Smooth muscle cell (in vitro differentiated cells): ENCODE measurements around the gene GAPT. TPM values are rescaled to one million over a fixed set of nuclear protein-coding genes. Genes with fewer than 3 reads are reported as not detected.

ENCODE experiments used
- DNase-seq: peaks from one replicate; lab custom pipeline; 2025; ENCODE audit not compliant: unreplicated experiment; lab: John Stamatoyannopoulos, UW
- H2AFZ ChIP-seq: fragments of 200-600 bp; sonication (generic); 2 replicates; pipeline ENCODE4 v1.6.0; 2016; ENCODE audit warnings: antibody characterized with exemption, low read depth, mild to moderate bottlenecking
- H3F3A ChIP-seq: fragments of 200-600 bp; sonication (generic); 2 replicates; pipeline ENCODE4 v1.6.0; 2017; ENCODE audit warnings: antibody characterized with exemption, low read depth
- H3K27ac ChIP-seq: fragments of 200-600 bp; sonication (generic); 2 replicates; pipeline ENCODE4 v1.5.1; 2016; ENCODE audit warnings: low read depth, mild to moderate bottlenecking
- H3K27me3 ChIP-seq: fragments of 200-600 bp; sonication (generic); 2 replicates; pipeline ENCODE4 v1.6.1; 2016; ENCODE audit warnings: low read depth, mild to moderate bottlenecking
- H3K36me3 ChIP-seq: fragments of 200-600 bp; sonication (generic); 2 replicates; pipeline ENCODE4 v1.5.1; 2016; ENCODE audit warnings: low read depth
- H3K4me1 ChIP-seq: fragments of 200-600 bp; sonication (generic); 2 replicates; pipeline ENCODE4 v1.5.1; 2016; ENCODE audit warnings: low read depth
- H3K4me2 ChIP-seq: fragments of 200-600 bp; sonication (generic); 2 replicates; pipeline ENCODE4 v1.6.0; 2016; ENCODE audit warnings: mild to moderate bottlenecking
- H3K4me3 ChIP-seq: fragments of 200-600 bp; sonication (generic); 2 replicates; pipeline ENCODE4 v1.5.1; 2016; ENCODE audit warnings: mild to moderate bottlenecking
- H3K79me2 ChIP-seq: fragments of 200-600 bp; sonication (generic); 2 replicates; pipeline ENCODE4 v1.6.0; 2016; ENCODE audit warnings: low read depth, mild to moderate bottlenecking
- H3K9ac ChIP-seq: fragments of 200-600 bp; sonication (generic); 2 replicates; pipeline ENCODE4 v1.6.0; 2016; ENCODE audit warnings: low read depth
- H3K9me3 ChIP-seq: fragments of 200-600 bp; sonication (generic); replicated peaks from 2 replicates; pipeline ENCODE4 v1.5.1; 2016; ENCODE audit warnings: low read depth
- H4K20me1 ChIP-seq: fragments of 200-600 bp; sonication (generic); 2 replicates; pipeline ENCODE4 v1.6.0; 2016; ENCODE audit warnings: low read depth
- CTCF ChIP-seq: fragments of 200-600 bp; sonication (generic); IDR thresholded peaks from 2 replicates; pipeline ENCODE4 v1.5.1; 2017; ENCODE audit warnings: borderline replicate concordance, mild to moderate bottlenecking, antibody characterized with exemption; ENCODE audit not compliant: insufficient read depth, poor library complexity, severe bottlenecking
- WGBS: methylation state at CpG from one replicate; pipeline ENCODE4 v1.1.7; 2016; ENCODE audit warnings: low lambda C conversion rate; 5-methylcytosine and 5-hydroxymethylcytosine counted together
- polyA plus RNA-seq: library from polyadenylated mRNA; unstranded; fragments of >200 nt; fragmentation: Nextera tagmentation; extraction: Ambion mirVana; gene quantifications from 2 replicates; pipeline ENCODE4 v1.2.1, GENCODE V29; 2016
- total RNA-seq: library from RNA; depleted of rRNA; stranded (reverse); fragments of >200 nt; gene quantifications from 2 replicates; pipeline ENCODE4 v1.2.3, GENCODE V29; 2014

Gene GAPT
- total and polyA plus RNA-seq, 2 experiments from 2014 or later = not detected

- Histone ChIP-seq H3K4me1 (no peaks in the 10 kb centered on the region), H3F3A (peaks cover 29% of the 10 kb centered on the region), H3K36me3 (peaks cover 18% of the 10 kb centered on the region), H3K4me2 (no peak overlapping the region), H3K4me3 (no peak overlapping the region), H3K27me3 (no peaks in the 10 kb centered on the region), H4K20me1 (peaks cover 24% of the 10 kb centered on the region), H3K9ac (no peak overlapping the region), H3K27ac (peak overlapping the region; percentile 48), H3K79me2 (no peaks in the 10 kb centered on the region), H2AFZ (no peak overlapping the region), H3K9me3 (no peaks in the 10 kb centered on the region)
- TF ChIP-seq CTCF = no peak
- 82% methylated on average over 3 of the region's 3 CpGs for WGBS
- no peak for DNase-seq
Observed at GRCh38 chr5:58450018-58450417, 41.2 kb upstream of the GAPT start.

DNA sequence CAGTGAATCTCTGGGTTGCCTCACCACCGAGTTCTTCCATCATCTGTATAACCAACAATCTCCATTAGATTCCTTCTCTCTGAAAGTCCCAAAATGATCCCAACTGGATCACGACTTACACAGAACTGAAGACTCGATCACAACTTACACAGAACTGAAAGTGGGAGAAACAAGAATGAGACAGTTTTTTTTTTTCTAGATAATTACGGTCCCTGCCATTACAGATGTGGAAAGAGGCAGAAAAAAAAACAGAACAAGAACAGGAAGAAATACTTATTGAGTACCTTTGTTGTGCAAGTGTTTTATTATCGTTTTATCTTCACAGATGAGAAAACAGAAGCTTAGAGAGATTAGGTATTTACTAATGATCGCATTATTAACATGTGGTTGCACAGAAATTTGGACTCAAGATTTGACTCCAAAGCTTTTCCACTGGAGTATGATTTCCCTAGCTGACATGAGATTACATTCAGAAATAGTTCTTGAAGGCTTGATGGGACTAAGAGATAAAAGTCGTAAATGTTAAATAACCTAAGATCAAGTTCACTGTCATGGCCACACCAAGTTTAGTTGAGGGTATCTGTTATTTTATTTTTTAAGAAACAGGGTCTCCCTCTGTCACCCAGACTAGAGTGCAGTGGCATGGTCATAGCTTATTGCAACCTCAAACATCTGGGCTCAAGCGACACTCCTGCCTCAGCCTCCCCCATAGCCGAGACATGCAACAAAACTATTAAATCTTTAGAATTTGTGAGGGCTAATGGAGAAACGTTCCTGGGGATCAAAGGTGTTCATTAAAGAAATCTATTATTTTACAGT lies 40.2 kb upstream of the GAPT start:
- 80% methylated on average over 10 of the region's 10 CpGs for WGBS
- Histone ChIP-seq H3K27me3 (no peaks in the 10 kb centered on the region), H3K9ac (no peak overlapping the region), H3K36me3 (peaks cover 20% of the 10 kb centered on the region), H2AFZ (no peak overlapping the region), H3K4me3 (no peak overlapping the region), H3K27ac (peak overlapping the region; percentile 48), H3K79me2 (peaks cover 9% of the 10 kb centered on the region), H3K4me2 (no peak overlapping the region), H3K9me3 (no peaks in the 10 kb centered on the region), H3K4me1 (no peaks in the 10 kb centered on the region), H3F3A (peaks cover 39% of the 10 kb centered on the region), H4K20me1 (peaks cover 34% of the 10 kb centered on the region)
- DNase-seq = no peak
- TF ChIP-seq CTCF = no peak

DNA sequence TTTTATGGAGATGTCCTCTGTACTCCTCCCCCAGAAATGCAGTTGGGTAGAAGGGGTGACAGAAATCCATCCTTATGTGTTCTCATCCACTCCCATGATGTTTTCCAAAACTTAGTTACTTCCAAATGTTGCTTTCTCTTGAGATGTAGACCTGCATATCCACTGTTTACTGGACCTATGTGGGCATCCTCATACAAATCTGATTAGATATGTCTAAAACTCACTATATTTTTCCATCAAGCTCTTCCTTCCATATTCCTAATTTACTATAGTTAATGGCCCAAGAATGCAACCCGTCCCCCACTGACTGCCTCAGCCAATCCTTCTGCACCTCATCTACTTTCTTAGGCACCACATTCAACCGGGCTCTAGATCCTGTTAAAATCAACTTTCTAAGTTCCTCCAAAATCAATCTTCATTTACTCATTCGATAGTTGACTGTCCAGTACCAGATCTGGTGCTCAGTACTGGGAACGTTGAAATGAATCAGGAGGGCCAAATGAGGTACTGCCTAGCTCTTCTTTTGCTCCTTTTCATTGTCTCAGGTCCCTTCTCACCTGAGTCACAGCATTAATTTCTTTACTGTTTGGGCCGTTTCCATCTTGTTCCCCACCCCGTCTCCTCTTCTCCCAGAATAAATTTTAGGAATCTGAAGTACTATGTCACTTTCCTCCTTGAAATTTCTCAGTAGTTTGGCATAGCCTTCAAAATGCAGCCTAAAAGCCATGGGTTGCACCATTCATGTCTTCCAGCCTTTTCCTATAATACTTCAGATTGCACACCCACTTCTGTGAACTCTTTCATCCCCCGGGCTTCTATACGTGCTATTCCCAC lies 39.3 kb upstream of the GAPT start:
- H3K4me2 ChIP-seq = no peak overlapping the region
- peak overlapping the region; percentile 97 for H3K27ac ChIP-seq
- DNase-seq = no peak
- H3K9ac ChIP-seq = no peak overlapping the region
- no peak overlapping the region for H3K4me3 ChIP-seq
- no peak overlapping the region for H2AFZ ChIP-seq
- H3K27me3 ChIP-seq = no peaks in the 10 kb centered on the region
- TF ChIP-seq CTCF = no peak
- peaks cover 49% of the 10 kb centered on the region for H3F3A ChIP-seq
- H3K4me1 ChIP-seq = peaks cover 6% of the 10 kb centered on the region
- no peaks in the 10 kb centered on the region for H3K9me3 ChIP-seq
- H3K79me2 ChIP-seq = peaks cover 19% of the 10 kb centered on the region
- 87% methylated on average over 8 of the region's 8 CpGs for WGBS
- H3K36me3 ChIP-seq = peaks cover 20% of the 10 kb centered on the region
- peaks cover 44% of the 10 kb centered on the region for H4K20me1 ChIP-seq
